Right forelimb (tissue), 1 donor: ENCODE results near the gene WT1.
"Not testable (repeated sequence)": the region's sequence is repeated elsewhere in the genome, so short reads cannot be mapped to it uniquely, and the experiment has no call there.

ENCODE experiments used
- DNase-seq: peaks from one replicate; pipeline ENCODE4 v3.0.0-alpha.2; 2018

Gene WT1

DNA sequence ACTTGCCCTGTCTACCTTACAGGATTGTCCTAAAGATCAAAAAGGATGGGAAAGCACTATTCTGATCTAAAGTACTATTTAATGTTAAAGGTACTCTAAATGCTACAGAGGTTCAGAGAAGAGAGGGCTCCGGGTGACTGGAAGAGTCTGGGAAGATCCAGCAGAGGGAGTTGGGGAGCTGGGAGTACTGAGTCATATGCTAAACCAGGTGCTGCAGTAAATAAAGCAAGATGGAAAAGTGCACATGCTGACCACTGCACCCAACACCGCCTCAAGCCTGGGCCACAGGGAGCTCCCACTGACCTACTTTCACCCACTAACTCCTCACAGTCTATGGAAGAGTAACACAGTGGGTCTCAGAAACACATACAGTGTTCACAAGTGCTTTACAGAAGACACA, 49.3 kb downstream of the WT1 start:
- DNase-seq, result no peak

DNA sequence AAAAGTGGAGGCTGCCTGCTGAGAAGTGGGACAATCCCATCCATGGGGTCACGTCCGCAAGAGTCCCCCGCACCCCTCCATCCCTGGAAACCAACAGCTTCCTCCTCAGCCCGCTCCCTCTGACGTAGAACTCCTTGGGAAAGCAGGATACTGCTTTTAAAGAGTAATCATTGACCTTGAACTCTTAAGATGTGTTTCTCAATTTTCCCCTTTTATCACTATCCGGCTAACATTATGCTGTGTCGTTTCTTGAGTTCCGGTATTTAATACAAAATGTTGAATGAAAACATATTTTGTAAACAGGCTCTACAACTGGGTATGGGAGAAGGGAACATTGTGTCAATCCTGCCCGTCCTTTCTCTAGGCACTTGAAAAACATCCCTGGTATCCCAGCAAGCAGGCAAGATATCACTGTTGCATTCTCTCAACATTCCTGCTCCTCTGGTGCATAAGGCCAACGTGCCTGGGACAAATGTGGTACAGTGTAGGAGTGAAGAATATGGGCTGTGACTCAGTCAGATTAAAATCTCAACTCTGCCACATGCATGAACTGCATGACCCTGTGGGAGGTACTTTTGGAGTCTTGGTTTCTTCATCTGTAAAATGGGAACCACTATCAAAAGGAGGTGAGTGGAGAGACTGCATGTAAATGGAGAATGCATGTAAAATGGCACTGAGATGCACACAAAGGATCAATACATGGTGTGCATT, 52.8 kb downstream of the WT1 start:
- DNase-seq, result no peak

DNA sequence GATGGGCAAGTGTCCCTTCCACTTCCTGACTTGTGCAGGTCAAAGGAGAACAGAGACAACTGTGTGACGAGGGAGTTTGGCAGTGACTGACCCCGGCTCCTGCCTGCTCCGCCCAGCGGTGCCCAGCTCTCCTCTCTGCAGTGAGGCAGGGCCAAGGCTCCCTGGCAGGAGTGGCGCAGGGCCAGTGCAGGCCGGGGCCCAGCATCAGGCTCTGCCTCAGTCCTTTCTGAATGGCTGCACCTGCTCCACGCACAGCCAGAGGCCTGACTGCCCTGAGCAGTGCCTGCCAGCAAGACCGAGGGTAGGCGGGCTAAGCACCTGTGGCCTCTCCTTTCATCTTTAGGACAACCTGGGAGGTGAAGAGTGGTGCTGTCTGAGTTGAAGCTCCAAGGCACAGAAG, 54.2 kb downstream of the WT1 start:
- DNase-seq, result no peak

DNA sequence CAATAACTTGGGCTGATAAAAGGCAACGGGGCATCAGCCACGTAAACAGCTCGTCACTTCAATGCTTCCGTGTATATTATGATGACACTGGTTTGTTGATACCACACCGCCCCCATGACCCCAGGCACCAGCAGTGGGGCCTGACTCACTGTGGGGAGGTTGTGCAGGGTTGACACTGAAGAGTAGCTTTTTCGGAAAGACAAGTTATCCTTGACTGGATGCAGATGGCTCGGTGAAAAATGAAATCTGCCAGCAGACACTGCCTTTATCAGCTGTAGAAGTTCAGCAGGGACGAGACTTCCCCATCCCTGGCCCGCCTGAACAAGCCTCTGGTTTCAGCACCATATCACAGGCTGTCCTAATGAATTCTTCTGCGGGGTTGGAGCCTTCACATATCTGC, 55.6 kb downstream of the WT1 start:
- DNase-seq, result no peak

DNA sequence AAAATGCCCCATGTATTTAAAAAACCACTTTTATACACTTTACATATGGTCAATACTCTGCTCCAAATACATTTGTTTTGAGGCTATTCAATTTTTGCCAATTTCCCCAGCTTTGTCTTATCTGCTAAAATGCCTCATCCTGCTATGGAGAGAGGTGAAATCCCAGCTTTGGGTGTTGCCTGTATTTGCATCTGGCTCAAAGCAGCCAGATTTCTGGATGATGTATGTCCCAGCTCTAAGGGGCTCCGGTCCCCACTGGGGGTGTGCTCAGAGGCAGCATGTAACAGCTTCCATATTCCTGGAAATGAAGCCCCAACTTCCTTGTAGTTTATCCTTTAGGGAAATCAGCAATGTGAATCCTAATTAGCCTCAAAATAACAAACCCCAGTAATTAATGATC, 59.5 kb downstream of the WT1 start:
- DNase-seq, result no peak

DNA sequence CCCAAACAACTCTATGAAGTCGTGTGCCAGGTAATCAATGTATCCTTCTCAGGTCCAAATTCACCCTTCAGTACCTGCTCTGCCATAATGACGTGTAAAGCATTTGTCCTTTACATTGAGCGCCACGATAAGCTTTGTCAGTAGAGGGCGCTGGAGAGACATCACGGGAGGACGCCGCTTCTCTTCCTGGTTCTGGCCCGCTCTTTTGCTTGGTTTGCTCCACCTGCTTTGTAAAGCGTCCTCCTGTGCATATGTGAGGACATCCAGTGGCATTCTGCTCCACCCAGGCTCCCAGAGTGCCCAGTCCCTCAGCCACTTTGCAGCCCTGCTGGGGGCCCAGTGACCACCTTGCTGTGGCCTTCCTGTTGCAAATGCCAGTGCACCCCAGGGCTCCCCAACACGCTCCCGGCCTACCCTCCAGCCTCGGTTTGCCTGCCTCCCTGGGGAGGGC, 61.1 kb downstream of the WT1 start:
- DNase-seq, result no peak

DNA sequence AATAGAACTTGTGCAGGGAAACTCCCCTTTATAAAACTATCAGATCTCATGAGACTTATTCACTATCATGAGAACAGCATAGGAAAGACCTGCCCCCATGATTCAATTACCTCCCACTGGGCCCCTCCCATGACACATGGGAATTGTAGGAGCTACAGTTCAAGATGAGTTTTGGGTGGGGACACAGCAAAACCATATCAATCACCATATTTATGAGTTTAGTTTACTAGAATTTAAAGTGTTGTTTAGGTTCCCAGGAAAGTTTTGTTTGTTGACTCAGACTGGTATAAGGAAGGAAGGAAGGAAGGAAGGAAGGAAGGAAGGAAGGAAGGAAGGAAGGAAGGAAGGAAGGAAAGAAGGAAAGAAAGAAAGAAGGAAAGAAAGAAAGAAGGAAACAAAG, 65.4 kb downstream of the WT1 start:
- DNase-seq, result not testable (repeated sequence)

DNA sequence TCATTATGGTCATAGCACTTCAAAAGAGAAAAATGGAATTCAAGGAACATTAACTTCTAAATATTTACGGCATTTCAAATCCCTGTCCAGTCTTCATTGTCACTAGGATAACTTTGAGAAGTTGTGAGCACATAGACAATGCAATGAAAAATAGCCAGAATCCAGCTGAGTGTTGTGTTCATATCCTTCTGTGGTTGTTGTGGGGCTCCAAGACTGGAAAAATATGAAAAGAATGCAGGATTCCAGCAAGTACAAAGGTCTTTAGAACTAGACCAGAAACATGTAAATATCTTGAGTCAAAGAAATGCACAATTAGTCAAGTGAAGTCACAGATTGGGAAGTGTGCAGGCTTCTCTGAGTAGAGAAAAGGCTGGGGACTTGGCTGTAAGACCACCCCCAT, 68.7 kb downstream of the WT1 start:
- DNase-seq, result no peak

DNA sequence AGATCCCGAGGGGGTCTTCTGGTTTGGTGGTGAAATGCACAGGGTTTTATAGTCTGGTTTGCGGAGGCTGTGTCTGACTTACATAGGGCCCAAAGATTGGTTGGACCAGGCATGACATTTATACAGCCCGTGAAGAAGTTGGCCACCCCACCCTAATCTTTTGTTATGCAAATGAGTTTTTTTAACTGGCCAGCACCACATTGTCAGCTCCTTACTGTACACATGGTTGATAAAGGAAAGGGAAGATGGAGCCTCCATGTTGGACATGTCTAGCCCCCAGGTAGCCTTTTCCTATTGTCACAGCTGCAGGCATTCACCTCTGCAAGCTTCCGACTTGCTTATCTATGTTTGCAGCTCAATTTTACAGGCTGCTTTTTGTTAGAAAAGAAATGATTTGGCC, 70.1 kb downstream of the WT1 start:
- DNase-seq, result no peak

DNA sequence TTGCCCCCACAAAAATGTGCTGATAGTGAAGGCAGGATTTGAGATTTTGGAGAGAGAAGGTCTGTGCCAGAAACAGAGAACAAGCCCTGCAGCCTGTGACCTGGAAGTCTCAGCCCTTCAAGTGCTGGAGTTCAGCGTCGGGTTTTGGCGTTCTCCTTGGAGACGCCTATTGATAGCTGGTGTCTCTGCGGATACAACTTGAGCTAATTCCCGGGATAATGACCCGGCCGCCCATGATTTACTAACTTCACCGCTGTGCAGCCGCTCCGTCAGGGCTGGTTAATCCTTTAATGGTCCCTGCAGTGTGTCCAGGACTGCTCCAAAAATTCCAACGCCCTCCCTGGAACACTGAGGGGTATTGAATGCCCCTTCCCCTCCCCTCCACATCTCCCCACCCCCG, 76.6 kb downstream of the WT1 start:
- no peak for DNase-seq

DNA sequence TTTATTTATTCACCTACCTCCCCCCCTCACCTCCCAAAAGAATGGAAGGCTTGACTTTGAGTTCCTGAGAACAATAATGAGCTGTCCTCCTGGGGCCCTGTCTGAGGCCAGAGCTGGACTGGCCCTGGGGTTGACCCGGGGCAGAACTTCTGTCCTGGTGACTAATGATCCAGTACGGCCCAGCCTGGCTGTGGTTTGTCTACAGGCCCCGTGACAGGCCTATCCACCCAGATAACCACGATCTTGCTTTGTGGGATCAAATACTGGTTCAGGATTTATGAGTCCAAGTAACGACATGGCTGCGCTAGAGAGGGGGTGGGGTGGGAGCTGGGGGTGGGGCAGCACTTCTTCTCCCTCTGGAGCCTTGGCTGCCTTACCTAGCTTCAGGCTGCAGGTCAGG, 81.5 kb downstream of the WT1 start:
- DNase-seq, result no peak

DNA sequence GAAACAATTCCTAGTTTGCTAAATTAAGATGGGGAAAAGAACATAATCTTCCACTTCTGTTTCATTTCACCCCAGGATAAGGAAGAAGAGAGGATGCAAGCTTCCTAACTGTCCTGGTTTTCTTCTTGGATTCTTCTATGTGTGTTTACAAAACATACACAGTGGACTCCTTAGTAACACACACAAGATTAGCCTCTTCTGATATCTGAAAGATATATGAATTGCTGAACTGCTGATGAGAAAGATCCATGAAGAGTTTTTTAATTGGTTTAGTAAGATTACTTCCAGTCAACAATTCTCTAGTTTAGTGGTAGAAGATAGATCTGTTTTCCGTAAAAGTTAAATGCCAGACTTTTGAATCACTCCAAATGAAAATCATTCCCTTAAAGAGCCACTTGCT, 86.8 kb downstream of the WT1 start:
- no peak for DNase-seq

DNA sequence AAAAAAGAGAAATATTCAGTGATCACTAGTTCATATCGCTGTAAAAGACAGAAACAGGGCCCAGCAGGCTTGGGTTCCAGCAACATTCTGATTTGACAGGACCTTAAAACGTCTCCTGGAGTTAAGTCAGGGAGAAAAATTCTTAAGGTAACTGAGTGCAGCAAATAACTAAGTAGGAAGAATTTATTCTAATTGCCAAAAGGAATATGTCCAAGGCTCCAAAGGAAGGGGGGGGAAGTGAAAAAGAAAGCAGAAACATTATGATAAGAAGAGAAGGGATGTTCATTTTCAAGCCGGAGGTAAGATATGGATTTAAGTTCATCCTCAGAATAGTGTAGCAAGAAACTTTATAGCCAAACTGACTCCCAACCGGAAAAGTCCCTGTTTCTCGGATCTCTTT, 90.4 kb downstream of the WT1 start:
- DNase-seq, result no peak

DNA sequence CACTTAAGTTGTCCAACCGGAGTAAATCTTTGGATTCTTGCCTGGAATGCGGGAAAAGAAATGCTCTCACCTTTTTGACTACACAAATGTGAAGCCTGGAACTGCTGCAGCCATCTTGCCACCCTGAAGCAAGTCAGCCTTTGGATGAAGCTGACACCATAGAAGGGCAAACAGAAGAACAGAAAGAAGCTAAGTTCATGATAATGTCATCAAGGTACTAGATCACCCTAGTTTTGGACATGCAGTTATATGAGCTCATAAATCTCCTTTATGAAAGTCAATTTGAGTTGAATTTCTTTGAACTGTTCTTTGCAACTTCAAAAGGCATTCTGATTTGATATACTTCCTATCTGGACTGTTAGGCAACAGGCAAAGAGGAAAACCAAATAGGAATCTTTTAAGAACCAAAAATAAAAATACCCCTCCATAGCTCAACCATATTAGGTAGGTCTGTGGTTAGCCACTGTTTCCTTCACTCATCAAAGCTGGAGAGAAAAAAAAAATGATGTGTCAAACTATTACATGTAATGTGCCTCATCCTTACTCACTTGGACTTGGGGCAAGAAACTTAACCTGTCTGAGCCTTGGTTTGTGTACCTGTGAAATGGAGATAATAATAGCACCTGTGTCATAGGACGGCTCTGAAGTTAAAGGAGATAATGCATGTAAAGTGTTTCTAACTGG, 91.9 kb downstream of the WT1 start:
- no peak for DNase-seq

DNA sequence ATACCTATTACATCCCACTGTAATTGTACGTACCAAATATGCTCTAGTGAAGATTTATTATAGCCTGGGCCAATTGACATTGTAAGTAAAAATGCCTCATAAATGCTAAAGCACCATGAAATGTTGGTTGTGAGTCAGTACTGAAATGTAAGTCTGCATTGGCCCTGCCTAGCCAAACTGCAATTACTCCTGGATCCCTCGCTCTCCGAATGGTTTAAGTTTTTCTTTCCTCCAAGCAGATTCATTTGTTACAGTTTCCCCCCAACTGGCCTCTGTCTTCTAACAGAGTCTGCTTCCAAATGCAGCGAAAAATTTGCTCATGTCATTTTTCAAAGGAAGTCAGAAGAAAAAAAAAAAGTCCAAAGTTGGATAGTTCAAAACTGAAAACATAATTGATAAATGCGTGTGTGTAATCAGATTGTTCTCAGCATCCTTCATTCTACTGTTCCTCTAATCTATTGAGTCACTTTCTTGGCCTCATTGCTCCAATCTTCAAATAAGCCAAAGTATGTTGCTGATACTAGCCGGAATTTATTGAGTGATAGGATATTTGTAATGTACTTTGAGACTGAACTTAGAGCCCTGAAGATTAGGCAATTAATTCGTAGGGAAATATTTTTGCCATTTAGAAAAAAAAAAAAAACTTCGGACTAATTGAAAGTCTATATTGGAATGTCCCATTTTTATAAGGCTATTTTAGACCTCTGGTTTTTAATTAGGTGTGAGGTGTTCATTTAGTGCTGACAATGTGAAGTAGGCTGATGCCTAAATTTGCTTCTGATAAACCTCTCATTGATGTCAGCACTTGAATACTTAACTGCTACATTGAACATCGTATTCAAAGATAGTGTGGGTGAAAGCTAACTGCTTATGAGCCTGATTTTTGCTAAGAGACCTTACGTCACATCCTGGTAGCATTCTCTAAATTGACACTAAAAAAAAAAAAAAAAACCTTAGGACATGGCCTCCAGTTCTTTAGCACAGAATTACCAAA, 93.4 kb downstream of the WT1 start:
- no peak for DNase-seq

DNA sequence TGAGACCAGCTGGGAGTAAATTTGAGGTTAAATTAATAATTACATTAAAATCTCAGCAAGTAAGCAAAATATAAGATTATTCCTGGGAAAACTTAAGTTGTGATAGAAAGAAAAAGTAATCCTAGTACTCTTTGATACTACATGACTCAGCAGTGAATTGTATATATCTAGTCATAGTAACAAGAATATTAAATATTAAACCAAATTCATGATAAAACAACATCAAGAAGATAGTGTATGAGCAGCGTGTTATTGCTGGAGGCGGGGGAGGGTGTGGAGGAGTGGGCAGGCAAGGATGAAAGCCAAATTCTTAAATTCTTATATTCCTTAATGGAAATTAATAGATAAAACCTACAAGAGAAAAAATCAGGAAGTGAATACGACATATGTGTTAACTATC, 95.2 kb downstream of the WT1 start:
- DNase-seq, result no peak
